ENCODE results near the gene MRPS17.
"Not testable (repeated sequence)": the region's sequence is repeated elsewhere in the genome, so short reads cannot be mapped to it uniquely, and the experiment has no call there.

DNA sequence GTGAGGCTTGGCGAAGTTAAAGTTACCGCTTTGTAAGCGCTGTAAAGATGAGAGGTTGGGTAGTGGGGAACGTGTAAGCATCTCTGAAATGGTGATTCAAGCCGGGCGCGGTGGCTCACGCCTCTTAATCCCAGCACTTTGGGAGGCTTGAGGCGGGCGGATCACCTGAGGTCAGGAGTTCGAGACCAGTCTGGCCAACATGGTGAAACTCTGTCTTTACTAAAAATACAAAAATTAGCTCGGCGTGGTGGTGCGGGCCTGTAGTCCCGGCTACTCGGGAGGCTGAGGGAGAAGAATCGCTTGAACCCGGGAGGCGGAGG lies 635 bp downstream of the MRPS17 start:
- not testable (repeated sequence) for TF ChIP-seq CTCF (conservative IDR thresholded peaks at IDR 0.05)
- TF ChIP-seq ZFX (IDR thresholded peaks at IDR 0.05) = 0 out of 2 replicates have a peak, but pooled peaks have one; percentile 22
